Stomach (tissue), 4 donors: ENCODE measurements around the gene CARS1.

ENCODE experiments used
- CTCF ChIP-seq, 7 experiments: fragments of 450-650 bp in 4 of 7; fragments of 200-600 bp in 3 of 7; sonication (generic) in 3 of 7; IDR thresholded peaks; one replicate each; pipeline ENCODE4 v1.5.1; 2016 to 2019; ENCODE audit warnings: antibody characterized with exemption in 7 of 7, control low read depth in 2 of 7, mild to moderate bottlenecking in 1 of 7
- EP300 ChIP-seq: sonication (generic); formaldehyde crosslinking; IDR thresholded peaks from one replicate; pipeline ENCODE4 v1.6.1; 2017; ENCODE audit warnings: antibody characterized with exemption
- POLR2A ChIP-seq, 4 donors: fragments of 450-650 bp; IDR thresholded peaks; one replicate each; pipeline ENCODE4 v1.6.1; 2016; ENCODE audit warnings: antibody characterized with exemption in 4 of 4, control low read depth in 2 of 4, mild to moderate bottlenecking in 1 of 4, moderate library complexity in 1 of 4
- POLR2AphosphoS5 ChIP-seq, 3 donors: sonication (generic); formaldehyde crosslinking; IDR thresholded peaks; one replicate each; pipeline ENCODE4 v1.6.1; 2016; ENCODE audit warnings: antibody characterized with exemption in 3 of 3

GRCh38 chr11:3055891-3056290 is 1.3 kb downstream of the CARS1 start:
- TF ChIP-seq CTCF (IDR thresholded peaks at IDR 0.05) (no peak), POLR2A (IDR thresholded peaks at IDR 0.05) (no peak), POLR2AphosphoS5 (IDR thresholded peaks at IDR 0.05) (no peak), EP300 (no peak)
